T-helper 2 cell (primary cell): ENCODE results near the gene PDLIM4.

Experiments used
- DNase-seq, 5 experiments: peaks; one replicate each; pipeline versions ENCODE4 v3.0.0 to v3.0.0-alpha.2; 2012 to 2022

PDLIM4 gene

DNA sequence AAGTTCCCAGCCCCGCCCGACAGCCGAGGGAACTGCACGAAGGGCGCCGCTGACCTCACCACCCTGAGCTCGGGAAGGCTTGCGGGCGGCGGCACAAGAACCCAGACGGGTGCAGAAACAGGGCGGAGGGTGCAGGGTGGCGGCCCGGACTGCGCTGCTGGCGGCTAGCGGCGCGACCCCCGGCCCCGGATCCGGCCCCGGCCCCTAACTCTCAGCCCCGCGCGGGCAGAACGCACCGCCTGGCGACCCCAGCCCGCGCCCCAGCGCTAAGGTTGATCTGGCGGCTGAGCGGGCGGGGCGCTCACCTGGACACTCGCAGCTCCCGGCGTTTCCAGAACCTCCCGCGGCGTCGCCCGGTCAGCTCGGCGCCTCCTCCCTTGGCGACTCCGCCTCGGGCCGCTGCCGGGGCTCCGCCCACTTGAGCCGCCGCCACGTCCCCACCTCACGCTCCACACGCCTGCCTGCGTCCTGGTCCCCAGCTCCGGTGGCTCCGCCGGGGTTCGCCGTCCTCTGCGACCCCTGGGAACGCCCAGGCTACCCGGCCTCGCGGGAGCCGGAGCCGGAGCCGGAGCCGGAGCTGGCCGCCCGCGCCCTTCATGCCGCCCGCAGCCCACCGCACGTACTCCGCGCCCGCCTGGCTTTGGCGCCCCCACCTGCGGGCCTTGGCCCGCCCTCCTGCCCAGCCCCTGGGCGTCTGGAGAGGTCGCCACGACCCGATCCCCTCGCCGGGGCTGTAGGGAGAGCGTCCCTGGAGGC, 29.8 kb upstream of the PDLIM4 start, which contains the start of gene P4HA2:
Gene P4HA2, minus strand, starts transcription at position 369 of the 756 bp plus-strand sequence. CDS start 9,227 bp downstream, outside the sequence.
- DNase-seq = peak in 2 of 5 experiments; percentile 20 to 65

DNA sequence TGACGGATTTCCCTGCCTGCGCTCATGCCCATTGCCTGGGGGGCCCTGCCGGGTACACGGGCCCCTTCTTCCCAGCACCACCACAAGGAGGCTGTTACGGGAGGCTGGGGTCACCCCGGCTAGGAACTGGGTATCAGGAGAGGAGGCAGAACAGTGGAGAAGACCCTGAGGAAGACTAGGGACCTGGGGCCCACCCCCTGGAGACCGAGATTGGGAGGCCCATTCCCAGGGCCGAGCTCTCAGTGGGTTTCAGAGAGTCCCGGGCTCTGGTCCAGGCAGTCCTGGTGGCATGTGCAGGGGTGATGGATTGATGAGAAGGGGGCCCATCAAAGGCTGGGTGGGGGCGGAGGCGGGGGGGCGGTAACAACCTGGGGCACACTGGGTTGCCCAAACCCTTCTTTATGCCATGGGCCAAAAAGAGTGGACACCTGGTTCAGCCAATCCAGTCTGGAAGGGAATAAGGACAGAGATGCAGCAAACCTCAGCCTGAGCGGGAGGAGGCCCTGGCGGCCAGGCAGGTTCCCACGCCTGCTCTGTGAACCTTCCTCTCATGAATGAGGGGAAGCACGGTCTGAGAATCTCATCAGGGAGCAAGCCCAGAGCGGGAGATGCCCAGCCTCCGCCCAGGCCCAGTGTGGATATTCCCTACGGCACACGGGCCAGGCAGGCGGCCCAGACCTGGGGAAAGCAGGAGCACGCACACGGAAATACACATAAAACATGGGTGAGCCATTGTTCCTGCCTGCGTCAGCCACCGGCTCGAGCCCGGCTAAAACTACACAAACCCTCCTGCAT, 29.1 kb upstream of the PDLIM4 start:
- DNase-seq = no peak

DNA sequence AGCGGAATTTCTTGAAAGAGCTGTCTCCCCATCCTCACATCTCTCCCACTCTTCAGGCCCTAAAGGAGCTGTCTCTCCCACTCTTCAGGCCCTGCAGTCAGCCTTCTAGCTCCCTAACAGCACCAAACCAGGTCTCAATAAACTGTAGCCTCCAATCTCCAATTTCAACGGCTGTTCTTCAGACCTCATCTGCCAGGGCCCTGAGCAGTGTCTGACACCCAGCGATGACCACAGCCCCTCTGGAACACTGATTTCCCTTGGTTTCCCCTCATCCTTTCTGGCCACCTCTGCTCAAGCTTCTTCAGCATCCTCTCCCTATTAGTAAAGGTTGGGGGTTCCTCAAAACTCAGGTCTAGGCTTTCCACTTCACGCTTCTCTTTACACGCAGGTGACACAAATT, 28.3 kb upstream of the PDLIM4 start:
- DNase-seq = no peak

DNA sequence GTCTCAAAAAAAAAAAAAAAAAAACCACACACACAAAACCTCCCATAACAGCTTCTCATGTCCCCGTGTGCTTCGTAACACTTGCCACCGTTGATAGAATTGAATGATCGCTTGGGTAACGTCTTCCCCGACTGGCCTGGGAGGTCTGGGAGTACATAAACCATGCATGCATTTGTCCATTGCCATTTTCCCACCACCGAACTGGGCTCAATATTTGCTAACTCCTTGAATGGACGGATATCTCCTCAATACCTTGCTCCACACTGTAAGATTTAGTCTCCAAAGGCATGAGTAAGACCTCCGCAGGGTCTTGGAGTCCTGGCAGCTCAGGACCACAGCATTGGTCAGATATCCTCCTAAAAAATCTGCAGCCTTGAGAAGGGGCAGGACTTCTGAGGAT, 26.6 kb upstream of the PDLIM4 start:
- no peak for DNase-seq

DNA sequence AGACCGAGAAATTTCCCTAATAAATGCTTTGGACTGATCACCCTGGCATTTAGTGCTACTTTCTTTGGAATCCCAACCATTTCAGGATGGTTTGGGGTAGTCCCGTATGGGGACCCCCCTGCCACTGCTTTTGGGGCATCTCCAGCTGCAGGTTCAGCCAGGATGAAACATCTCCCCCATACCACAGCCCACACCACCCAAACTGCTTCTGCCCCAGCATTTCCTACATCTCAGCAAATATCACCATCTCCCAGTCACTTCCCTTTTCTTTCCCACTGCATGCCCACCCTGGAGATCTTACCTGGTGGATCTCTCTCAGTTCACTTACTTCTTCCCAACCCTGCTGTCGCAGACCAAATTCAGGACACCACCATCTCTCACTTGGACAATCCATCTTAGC, 25.0 kb upstream of the PDLIM4 start:
- DNase-seq = no peak

DNA sequence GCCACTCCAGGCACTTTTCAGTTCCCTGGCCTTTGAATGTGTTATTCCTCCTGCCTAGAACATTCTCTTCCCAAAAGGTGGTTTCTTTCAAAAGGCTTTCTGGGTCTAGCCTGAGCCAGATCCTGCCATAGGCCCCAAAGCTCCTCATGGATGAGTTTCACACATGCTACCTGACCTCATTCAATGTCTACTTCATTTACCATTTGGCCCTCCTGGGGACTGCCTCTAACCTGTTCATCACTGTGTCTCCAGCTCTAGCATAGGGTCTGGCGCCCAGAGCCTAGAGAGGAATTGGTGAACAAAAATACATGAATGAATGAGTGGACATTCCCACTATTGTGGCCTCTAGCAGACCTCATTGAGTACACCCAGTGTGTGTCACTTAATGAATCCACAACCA, 24.4 kb upstream of the PDLIM4 start:
- no peak for DNase-seq

DNA sequence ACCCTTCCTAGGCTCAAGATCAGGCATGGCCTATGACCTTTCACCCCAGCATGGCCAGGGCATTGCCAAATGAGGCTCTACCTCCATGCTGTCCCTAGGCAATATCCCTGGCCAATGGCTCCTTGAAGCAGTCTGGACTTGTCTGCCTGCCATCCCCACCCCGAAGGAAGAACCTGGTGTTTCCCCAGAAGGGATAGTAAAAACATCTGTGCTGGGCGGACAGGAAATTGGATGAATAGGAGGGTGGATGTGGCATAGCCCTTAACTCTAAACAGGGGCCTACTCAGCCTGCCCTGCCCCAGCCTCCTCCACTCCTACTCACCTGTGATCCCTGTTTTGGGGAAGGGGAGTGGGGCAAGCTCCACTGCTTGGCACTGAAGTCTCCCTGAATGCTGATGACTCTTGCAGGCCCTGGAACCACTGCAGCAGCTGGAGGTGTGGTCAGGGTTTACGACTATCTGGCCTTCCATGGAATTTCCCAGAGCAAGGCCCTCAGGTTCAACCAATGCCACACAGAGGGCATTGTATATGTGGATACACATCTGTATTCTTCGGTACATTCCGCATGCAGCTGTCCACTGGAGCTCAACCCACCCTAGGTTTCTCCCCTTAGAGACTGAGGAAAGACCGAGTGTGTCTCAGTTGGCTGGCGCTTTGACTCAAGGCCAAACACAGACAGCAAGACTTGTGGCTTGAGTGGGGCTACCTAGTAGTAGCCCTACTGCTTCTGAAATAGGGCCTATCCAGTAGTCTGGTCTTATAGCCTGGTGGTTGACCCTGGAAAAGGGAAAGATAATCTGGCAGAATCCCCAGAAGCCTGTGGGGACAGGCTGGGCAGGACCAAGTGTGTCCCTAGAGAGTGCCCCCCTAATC, 23.4 kb upstream of the PDLIM4 start:
- no peak for DNase-seq

DNA sequence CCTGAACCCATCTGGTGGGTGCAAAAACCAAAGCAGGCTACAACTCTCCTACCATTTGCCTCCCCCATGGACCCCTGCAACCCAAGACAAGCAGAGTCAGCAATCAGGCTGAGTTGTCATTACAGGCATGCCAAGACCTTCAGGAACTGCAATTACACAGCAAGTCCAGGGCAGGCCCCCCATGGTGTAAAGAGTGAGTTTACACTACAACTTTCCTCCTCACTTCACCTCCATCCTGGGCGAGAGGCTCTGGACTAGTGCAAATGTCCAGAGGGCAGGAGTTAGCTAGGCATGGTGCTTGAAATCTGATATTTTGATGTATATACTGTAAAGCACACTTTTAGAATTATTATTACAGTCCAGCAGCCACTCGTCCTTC, 22.8 kb upstream of the PDLIM4 start:
- DNase-seq = no peak

DNA sequence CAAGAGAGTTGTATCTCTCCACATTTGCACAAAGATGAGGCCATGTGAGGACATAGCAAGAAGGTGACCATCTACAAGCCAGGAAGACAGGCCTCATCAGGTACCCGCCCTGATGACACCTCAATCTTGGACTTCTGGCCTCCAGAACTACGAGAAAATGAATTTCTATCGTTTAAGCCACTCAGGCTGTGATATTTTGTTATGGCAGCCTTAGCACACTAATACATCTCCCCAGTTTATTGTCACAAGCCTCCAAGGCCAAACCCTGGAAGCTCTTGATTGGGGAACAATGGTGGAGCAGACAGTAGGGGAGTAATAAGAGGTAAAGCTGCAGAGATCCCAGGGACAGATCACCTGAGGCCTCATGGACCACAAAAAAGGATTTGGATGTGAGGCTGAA, 22.2 kb upstream of the PDLIM4 start:
- no peak for DNase-seq

DNA sequence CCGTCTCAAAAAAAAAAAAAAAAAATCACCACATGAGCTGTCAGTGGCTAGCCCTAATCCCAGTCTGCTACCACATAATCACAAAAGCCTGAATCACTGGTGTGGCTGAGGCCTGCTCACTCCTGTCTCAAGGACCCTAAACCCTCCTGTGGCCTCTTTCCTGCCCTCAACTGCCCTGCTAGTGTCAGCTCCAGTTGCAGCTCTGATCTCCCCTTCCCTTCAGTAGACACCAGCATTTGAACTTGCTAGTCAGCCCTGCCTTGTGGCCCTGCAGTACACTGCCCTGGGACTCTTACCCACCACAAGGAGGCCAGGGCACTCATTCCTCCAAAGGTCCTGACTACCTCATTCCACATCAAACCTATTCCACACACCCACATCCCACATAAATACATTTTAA, 20.4 kb upstream of the PDLIM4 start:
- DNase-seq = no peak

DNA sequence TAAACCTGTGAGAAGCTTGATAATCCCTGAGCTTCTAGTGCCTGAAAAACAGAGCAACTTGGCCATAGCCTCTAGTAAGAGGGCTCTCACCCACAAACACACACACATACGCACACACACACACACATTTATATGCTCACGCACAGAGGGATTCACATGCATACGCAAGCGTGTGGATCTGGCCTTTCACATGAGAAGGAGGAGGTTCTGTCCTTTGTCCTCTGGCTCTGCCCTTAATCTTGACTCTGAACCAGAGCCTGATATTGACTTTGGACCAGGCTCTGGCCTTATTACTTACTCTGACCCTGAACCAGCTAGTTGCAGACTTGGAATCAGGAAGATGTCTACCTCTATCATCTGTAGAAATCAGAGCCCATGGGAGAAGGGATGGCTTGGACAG, 19.8 kb upstream of the PDLIM4 start:
- no peak for DNase-seq

DNA sequence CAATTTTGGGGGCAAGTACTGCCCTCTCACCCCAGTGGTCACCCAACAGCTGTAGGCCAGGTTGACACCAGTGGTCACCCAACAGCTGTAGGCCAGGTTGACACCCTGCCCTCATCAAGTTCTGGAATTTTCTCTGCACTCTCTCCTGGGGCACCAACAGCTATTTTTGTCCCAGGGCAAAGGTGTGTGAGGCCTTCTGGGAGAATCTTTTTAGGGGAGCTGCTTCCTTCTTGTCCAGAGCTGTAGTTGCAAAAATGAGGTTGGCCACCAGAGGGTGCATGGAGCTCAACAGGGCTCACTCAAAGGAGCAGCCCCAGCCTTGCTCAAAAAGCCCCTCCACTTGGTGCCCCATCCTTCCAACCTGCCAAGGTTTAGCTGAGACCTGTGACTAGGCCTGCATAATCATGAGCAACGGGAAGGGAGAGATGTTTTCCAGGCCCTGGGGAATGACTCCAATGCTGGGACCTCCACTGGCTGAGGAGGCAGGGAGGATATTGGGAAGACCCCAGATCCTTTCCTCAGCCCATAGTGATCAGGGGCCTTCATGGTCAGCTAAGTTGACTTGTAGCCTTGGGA, 19.2 kb upstream of the PDLIM4 start:
- peak in 4 of 5 experiments; percentile 32 to 73 (median 58) for DNase-seq

DNA sequence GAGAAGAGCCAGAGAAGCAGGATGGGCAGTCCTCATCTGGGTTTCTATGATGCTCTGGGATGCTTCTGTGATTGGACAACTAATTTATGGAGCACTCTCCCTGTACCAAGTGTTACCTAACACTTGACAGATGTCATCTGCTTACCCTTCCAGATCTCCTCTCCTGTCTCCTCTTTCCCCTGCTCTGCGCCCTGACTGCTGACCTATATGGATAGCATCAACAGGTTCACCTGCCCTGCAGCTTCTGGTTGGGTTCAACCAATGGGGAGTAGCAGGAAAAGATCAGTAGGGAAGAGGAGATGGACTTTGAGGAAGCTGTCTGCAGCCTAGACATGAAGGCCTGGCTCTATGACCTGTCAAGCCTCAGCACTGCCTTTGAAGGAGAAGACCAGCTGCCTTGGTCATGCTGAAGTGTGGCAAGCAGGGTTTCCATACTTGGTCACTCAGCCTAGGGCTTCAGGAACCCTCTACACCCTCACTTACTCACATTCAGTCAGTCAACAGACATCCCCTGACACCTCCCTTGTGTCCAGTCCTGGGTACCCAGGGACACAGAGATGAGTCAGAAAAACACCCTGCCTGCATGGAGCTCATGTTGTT, 18.5 kb upstream of the PDLIM4 start:
- no peak for DNase-seq

DNA sequence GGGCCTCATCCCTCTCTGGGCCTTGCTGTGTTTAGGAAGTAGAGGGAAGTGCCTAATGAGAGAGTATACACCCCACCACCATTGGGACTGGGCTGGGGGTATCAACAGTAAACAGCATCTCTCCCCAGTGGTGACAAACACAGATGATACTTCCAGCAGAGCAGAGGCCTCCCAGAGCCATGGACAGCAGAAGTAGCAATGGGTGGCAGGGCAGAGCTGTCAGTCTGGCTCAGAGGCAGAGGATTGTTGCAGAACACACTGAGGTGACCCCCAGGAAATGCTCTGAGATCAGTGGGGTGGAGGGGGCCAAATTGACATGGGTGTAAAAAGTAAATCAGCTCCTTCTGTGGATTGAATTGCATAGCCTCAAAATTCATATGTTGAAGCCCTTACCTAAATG, 17.7 kb upstream of the PDLIM4 start:
- DNase-seq = no peak

DNA sequence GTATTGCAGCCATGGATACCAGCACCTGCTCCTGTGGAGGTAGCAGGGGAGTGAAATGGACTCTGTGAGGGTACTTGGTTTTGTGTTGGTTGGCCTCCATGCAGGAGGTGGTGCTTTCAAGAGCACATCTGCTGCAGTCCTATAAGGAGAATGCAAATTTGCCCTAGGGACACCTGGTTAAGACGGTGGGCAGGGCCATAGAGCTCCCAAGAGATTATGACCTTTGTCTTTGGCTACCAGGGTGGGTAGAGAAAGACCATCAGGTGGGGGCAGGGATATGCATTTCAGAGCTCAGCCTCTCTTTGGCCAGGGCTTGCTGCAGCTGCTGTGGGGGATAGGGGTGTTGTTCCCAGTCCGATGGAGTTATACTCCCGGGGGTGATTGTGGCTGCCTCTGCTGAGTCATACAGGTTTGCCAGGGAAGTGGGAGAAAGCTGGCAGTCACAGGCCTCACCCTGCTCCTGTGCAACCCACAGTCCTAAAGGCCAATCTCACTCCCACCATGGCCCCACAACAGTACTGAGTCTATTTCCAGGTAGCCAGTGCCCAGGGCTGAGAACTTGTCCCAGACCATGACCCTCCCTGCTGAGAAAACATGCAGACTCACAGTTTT, 14.0 kb upstream of the PDLIM4 start:
- no peak for DNase-seq

DNA sequence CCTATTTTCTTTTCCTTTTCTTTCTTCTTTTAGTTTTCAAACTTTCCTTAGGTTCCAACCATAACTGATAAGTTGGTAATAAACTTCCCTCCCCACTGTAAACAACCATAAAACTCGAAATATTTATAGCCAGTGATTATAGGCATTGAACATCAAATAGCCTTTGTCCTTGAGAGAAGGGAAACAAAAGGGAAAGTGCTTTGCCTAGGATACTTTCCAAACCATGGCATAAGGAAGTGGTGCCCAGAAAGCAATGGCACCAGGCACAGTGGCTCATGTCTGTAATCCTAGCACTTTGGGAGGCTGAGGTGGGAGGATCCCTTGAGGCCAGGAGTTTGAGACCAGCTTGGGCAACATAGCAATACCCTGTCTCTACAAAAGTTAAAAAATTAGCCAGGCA, 11.9 kb upstream of the PDLIM4 start:
- DNase-seq = no peak

DNA sequence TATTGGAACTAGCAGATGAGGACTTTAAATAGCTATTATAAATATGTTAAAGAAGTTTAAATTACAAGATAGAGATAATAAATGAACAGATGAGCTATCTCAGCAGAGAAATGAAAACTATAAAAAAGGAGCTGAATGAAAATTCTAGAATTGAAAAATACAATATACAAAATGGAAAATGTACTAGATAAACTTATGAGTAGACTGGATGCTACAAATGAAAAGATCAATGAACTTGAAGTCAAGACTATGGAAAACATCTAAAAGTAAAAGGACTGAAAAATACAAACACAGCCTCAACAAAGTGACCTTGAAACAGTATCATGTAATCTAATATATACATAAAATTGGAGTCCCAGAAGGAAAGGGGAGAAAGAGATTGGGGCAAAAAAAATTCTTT, 10.7 kb upstream of the PDLIM4 start:
- no peak for DNase-seq

DNA sequence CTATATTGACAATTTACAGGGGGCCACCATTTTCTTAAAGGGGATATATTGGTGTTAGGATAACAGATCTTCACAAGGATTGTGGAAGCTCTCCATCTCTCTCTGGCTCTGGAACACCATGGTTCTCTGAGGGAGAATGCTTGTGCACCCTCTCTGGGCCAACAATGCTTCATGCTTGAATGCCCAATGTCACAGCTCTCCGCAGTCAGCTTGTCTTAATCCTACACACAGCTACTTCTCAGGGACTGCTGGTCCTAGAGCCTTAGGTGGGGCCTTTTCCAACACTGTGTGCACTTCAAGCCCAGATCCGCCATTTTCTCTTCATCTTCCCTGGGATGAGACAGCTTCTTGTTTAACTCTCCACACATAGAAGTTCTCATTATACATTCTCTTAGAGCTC, 6.9 kb upstream of the PDLIM4 start:
- DNase-seq = no peak

DNA sequence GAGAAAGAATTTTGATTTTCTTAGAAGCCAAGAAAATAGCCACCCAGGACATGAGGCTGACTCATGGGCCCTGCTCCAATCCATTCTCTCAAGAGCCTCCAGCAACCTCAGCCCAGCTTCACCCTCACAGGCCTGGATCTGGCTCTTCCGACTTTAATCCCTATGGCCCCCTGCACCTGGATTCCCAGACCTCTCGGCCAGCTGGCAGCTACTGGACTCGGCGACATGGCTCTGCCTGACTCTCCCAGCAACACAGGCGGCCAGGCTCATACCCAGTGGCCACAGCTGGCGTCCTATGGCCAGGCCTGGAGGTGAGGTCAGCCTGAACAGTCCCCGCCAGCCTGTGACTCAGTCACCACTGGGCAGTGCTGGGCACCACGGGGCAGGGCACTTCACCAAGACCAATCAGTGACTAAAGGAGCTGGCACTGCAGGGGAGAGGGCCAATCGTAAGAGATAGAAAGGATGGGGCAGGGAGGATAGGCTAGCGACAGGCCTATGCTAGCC, 6.2 kb upstream of the PDLIM4 start:
- no peak for DNase-seq

DNA sequence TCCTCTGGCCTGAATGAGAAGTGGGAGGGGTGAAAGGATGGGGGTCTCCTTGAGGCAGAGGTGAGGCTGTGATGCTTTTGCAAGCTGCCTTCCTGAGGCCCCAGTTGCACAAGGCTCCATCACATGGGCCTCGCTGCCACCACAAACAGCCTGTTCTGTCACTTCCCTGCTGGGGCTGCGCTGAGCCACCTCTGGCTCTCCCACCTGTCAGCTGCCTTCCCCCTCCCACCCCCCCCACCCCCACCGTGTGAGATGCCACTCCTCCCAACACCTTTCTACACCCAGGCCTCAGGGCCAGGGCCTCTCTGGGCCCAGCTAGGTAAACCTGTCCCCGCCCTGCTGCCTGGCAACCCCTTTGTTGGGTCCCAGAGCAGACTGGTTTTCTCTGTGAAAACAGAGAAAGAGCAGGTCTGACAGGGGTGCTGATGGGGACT, 4.5 kb upstream of the PDLIM4 start:
- DNase-seq = no peak

DNA sequence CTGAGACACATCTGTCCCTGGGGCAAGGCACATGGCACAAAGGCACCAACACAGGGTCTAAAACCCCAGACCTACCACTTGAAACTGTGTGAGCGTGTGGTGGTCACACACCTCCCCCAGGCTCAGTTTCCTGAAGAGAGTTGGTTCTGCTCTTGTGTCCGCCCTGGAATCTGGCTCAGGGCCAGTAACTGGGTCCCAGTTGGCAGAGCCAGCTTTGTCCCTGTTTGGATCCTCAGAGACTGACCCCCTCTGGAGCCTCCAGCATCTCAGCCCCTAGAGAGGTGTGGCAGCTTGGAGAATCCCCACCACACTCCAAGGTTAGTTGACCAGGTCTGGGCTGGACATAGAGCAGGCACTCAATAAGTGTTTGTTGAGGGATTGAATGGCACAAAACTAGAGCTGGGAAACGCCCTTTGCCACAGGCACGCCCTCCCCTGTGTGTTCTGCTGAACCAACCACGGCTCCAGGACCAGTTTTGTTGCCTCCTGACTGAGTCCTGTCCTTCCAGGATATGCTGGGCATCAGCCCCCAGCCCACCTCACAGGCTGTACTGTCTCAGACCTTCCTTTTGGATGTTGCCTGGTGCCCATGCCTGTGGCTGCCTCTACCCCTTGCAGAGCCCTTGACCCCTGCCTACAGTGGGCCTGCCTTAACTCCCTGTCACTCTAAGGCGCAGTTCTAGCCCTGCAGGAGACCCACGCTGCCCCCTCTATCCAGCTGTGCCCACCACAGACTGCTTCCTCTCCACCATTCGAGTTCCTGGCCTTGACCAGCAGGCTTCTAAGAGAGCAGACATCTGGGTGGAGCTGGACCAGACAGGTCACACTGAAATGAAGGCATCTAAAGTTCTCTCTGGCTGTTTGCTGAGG, 3.8 kb upstream of the PDLIM4 start:
- no peak for DNase-seq
